ENCODE data around the gene FAM83F.

The FAM83F gene

GRCh38 chr22:40037320-40037719 is 42.6 kb downstream of the FAM83F start:
- FAIRE-seq, result no peak

DNA sequence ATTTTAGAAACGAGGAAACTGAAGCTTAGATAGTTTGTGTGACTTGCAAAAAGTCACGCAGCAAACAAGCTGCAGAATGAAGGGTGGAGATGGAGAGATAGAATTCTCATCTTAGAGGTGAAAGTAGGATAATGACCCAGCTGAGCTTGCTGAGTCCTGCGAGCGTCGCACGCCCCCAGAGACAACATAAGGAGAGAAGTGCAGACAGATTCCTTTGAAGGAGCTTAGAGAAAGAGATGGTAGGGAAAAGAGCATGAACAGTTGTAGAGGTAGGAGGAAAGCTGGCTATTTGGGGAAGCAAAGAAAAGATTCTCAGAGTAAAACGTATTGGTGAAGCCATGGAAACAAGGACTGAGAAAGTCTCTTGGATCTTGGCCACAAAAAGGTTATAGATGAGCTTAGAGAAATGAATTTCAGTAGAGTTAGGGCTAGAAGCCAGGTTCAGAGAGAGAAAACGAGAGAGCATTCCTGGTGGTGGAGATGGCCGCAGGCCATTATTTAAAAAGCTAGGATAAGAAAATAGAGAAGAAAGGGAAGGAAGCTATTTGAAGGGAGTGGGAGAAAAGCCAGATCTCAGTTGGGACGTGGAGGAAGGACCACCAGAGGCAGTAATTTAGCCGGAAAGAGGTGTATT is 44.8 kb downstream of the FAM83F start:
- FAIRE-seq, result no peak

- FAIRE-seq, result no peak
Observed at GRCh38 chr22:40040927-40041326, 46.2 kb downstream of the FAM83F start.

DNA sequence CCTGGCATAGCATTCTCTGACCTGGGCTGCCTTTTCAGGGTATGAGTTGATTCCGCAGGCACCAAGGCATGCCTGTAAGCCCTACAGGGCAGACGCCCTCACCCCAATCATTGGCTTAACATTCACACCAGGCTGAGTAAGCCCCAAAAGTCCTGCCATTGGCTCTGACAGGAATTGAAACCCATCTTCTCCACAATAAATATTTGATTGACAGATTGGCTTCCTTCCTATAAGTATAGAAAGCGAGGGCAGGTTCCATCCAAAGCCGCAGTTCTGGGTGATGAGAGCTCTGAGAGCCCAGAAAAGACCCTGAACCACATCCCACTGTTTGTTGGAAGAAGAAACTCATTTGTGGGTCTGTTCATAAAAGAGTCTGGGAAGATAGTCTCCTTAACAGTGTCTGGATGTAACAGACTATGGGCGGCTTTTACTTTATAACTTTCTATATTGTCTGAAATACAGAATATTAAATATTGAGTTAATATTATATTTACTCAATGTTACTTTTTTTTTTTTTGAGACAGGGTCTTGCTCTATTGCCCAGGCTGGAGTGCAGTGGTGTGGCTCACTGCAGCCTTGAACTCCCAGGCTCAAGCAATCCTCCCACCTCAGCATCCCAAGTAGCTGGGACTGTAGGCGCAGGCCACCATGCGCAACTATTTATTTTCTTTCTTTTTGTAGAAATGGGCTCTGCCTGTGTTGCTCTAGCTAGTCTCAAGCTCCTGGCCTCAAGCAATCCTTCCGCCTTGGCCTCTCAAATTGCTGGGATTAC is 46.8 kb downstream of the FAM83F start:
- no peak for FAIRE-seq

DNA sequence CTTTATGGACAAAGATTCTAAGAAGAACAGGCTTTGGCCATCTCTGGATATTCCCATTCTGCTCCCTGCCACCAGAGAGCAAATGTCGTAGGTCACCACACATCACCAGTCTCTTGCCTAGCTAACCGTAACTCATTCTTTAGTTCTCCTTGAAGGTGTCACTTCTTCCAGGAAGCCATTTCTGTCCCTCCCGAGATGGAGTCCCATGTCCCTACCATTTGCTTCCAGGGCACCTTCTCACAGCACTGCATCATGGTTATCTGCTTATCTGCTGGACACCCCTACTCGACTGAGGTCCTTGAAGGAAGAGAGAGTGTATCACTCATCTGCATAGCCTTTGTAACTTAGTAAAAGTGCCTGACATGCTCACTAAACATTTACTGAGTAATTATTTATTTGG is 47.6 kb downstream of the FAM83F start:
- FAIRE-seq, result no peak

DNA sequence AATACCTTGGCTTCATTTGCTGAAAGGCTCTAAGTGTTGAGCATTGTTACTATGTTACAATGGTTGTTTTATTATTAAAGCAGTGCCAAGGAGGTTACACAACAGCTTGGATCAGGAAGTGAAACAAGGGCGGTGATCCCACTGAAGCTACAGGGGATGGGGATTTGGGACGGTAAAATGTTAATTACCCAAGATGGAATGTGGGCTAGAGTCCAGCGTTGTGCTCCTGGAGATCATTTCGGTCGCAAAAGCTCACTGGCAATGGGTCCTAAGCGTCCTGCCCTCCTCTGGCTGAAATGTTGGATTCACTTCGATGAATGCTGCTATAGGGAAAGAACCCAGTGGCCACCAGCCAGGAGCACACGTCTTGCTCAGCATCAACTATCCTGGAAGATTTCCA is 48.3 kb downstream of the FAM83F start:
- no peak for FAIRE-seq

- no peak for FAIRE-seq
Observed at GRCh38 chr22:40043793-40044101, 49.0 kb downstream of the FAM83F start.

DNA sequence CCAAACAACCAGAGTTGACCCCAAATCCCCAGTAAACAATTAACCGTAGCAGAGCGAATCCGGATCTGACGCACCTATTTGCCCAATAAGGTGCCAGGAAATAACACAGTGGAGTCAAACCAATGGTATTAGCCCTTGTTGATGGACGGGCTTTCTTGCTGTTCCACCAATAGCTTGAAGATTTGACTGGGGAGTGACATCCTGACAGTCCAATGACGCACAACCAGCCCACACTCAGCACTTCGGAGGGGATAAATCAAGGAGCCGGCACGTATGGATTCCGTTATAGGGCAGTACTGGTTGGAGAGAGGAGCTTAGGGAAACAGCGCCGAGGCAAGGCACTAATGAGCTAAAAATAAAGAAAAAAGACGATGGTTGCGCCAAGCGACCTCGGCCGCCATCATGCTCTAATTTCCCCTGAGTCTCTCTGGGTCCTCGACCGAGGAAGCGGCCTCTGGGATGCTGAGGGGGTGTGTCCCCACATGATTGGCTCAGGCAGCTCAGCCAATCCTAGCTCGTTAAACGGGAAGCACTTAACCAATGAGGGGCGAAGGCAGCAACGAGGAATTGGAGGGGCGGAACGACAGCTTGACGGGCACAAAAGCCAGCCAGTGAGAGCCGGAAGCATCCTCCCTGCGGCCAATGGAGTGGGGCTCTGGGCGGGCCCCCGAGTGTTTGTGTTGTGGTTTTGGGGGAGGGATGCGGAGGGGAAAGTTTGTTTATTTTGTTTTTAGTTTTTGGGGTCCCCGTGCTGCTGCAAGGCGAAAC is 49.5 kb downstream of the FAM83F start:
- FAIRE-seq, result peak; percentile 93

GRCh38 chr22:40044870-40045834 is 50.4 kb downstream of the FAM83F start:
- no peak for FAIRE-seq

GRCh38 chr22:40046126-40046525 is 51.4 kb downstream of the FAM83F start:
- no peak for FAIRE-seq

- no peak for FAIRE-seq
Observed at GRCh38 chr22:40050258-40050657, 55.5 kb downstream of the FAM83F start.

DNA sequence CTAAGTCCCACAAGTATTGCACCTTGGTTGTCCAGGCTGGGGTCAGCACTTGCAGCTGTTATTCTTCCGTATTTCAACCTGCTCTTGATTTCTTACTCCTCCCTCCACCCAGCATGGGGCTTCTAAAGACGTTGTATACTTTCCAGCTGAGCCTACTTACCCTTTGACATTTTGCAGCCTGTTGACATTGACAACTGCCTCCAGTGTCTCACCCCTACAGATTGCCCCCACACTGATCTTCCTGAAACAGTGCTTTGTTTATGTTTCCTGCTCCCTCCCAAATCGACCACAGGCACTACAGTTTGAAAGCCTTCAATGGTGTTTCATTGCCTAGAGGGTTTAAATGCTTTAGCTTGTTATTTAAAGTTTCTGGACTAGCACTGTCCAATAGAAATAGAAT is 56.6 kb downstream of the FAM83F start:
- no peak for FAIRE-seq

DNA sequence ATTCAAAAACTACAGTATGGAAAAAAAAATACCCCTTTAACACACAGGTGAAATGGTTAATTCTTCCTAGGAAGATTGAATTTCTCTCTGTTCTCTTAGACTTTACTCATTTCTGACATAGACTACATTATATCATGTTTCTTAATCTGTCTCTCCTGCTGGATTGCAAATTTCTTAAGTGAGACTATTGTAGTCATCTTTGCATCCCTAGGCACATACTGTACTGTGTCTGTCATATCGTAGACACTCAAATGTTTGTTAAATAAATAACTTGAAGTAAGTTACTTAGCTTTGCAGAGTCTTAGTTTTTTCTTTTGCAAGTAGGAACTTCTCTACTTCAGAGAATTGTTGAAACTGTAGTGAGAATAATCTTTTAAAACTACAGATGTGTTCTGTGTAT is 58.7 kb downstream of the FAM83F start:
- FAIRE-seq, result no peak

DNA sequence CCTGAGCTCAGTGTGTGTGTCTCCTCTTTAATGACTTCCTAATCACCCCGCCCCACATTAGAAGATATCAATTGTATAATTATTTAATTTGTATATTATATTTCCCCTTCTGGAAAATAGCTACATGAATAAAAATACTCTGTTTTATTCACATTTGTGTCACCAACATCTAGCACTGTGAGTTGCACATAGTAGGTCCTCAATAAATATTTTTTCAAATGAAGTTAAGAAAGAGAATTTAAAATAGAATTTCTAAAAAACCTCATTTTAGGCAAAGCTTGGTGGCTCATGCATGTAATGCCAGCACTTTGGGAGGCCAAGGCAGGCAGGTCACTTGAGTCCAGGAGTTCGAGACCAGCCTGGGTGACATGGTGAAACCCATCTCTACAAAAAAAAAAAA is 59.7 kb downstream of the FAM83F start:
- FAIRE-seq, result no peak

DNA sequence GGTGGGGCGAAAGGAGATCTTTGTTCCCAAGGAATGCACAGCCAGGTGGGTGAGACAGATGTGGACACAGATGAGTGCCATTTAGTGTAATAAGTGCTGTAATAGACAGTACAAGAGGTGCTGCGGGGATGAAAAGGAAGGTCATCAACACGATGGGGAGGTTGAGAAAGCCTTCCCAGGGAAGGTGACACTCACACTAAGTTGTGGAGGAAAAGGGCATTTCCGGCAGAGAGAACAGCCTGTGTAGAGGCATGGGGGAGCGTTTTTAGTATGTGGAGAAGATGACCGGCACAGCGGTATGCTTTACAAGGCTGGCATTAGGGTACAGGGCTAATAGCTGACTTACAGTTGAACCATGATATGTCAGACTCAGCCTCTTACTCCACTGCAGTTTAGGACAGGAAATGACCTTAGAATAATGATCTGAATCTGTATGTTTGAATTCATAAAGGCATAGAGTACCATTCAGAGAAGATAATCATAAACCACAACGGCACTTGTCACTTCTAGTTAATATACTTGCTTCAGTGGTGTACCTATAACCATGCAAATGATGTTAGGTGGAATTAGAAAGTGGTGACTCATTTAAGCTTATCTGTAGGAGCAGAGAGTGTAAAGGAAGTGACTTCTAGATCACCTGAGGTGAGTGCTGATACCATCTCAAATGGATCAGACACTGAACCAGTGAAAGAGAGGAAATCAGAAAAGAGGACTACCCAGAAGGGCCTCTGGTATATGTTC is 60.6 kb downstream of the FAM83F start:
- FAIRE-seq, result no peak

GRCh38 chr22:40056154-40056553 is 61.4 kb downstream of the FAM83F start:
- FAIRE-seq, result no peak

DNA sequence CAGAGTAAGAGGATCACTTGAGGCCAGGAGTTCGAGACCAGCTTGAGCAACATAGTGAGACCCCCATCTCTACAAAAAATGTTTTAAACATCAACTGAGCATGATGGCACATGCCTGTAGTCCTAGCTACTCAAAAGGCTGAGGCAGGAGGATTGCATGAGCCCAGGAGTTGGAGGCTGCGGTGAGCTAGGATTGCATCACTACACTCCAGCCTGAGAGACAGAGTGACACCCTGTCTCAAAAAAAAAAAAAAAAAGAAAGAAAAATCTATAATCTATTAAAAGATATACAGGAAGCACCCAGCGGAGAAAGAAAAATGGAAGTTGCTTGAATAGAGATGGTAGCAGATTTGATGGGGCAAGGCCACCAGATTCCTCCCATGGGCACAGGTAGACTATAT is 61.8 kb downstream of the FAM83F start:
- no peak for FAIRE-seq

DNA sequence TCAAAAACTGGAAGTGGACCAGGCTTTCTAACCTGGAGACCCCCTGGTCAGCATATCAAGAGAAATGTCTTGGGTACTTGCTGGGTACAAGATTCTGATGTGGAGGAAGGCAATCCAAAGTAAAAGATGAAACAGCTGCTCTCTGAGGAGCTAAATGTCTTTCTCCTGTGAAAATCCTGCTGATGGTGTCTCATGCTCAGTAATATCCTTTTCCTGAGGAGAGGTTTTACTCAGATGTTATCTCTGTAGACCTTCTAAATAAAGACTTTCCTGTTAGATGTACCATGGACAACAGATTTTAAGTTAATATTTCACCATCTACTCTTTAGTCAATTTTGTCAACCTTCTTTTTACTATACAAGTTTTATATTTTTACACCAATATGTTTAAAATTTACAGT is 62.9 kb downstream of the FAM83F start:
- FAIRE-seq, result no peak

DNA sequence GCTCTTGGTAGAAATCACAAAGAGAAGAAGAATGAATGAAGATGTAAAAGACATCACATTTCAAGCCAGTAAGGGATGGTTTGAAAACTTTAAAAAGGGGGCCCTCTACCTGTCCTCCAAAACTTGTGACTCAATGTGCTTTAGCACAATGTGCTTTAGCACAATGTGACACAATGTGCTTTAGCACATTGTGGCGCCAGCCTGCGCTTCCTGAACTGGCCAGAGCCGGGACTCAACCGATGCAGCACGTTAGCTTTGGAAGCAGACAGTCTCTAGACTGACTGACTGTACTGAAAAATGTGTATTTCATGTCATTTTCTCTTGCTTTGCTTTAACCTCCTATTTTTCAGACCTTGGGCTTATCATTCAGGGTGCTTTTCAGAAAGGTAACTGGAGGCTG is 63.5 kb downstream of the FAM83F start:
- no peak for FAIRE-seq

DNA sequence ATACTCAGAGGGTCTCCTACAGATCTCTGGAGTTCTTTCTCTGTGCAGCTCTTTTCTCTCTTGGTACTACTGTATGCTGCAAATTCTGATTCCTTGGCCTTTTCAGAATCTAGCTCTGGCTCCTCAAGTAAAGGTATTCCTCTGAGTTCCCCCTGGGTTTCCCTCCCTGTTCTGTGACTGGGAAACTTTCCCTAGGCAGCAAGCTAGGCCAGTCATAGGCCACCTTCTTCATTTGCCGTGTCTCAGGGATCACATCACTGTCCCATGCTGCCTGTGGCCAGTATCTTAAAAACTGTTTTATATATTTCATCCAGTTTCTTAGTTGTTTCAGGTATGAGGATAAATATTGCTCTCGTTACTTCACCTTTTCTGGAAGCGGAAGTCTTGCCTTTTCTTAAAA is 71.2 kb downstream of the FAM83F start:
- FAIRE-seq, result no peak

DNA sequence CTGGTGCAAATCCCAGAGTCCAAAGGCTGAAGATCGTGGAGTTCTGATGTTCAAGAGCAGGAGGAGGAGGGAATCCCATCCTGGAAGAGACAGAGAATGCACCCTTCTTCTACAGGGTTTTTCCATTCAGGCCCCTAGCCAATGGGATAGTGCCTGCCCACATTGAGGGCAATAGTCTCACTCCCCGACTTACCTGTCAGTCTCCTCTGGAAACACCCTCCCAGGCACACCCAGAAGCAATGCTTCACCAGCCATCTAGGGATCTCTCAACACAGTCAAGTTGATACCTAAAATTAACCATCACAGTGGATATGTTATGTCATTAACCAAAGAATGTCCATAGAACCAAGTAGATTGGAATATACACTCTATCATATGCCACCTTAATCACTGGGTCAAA is 72.9 kb downstream of the FAM83F start:
- FAIRE-seq, result no peak

- FAIRE-seq, result no peak
Observed at GRCh38 chr22:40070701-40071100, 75.9 kb downstream of the FAM83F start.
